GM13977 (cell line): ENCODE results near the gene APOF.
"Not testable (repeated sequence)": the region's sequence is repeated elsewhere in the genome, so short reads cannot be mapped to it uniquely, and the experiment has no call there.

Source experiments
- DNase-seq: peaks from one replicate; pipeline ENCODE4 v3.0.0; 2012; ENCODE audit warnings: low spot score
- CTCF ChIP-seq: IDR thresholded peaks from 2 replicates; pipeline ENCODE4 v1.5.1; 2012; ENCODE audit warnings: mild to moderate bottlenecking, control low read depth; ENCODE audit not compliant: insufficient read depth; ENCODE audit errors: extremely low read depth, missing control alignments
- in situ Hi-C: fragments of 300-500 bp; cut with MboI; formaldehyde crosslinking; loops from one replicate; pipeline ENCODE4 v1.12.0; 2022; ENCODE audit warnings: low sequenced_read_pairs, low pct_unique_long_range_greater_than_20kb, mixed read lengths, inconsistent platforms; ENCODE audit not compliant: unreplicated experiment

Gene APOF

GRCh38 chr12:56332512-56333196 lies 30.0 kb downstream of the APOF start:
- in situ Hi-C loops, result no loop called here
- no peak for TF ChIP-seq CTCF
- no peak for DNase-seq

GRCh38 chr12:56330936-56331490 lies 31.6 kb downstream of the APOF start:
- in situ Hi-C loops, result no loop called here
- no peak for DNase-seq
- TF ChIP-seq CTCF, result no peak

GRCh38 chr12:56326533-56326932 lies 36.1 kb downstream of the APOF start:
- TF ChIP-seq CTCF, result no peak
- DNase-seq, result no peak
- in situ Hi-C loops, result no loop called here

- DNase-seq, result no peak
- in situ Hi-C loops, result no loop called here
- no peak for TF ChIP-seq CTCF
These were observed 36.5 kb downstream of the APOF start for GRCh38 chr12:56326126-56326525.

- no peak for TF ChIP-seq CTCF
- DNase-seq, result no peak
- in situ Hi-C loops, result no loop called here
These were observed 38.5 kb downstream of the APOF start for GRCh38 chr12:56324206-56324605.

GRCh38 chr12:56321610-56322009 lies 41.0 kb downstream of the APOF start:
- in situ Hi-C loops, DNase-seq: not testable (repeated sequence)

- TF ChIP-seq CTCF, result no peak
- no peak for DNase-seq
- in situ Hi-C loops, result no loop called here
These were observed 41.6 kb downstream of the APOF start for GRCh38 chr12:56321027-56321426.
